Ectodermal cell (in vitro differentiated cells): ENCODE results near the gene GPD1L.

ENCODE experiments used
- H3K27ac ChIP-seq: 2 replicates; pipeline ENCODE4 v1.7.0; 2013; ENCODE audit warnings: mild to moderate bottlenecking, low read depth, low read length; ENCODE audit not compliant: insufficient read depth, poor library complexity, severe bottlenecking
- H3K27me3 ChIP-seq: 2 replicates; pipeline ENCODE4 v1.7.0; 2013; ENCODE audit warnings: mild to moderate bottlenecking, low read length; ENCODE audit not compliant: insufficient read depth, control insufficient read depth, poor library complexity, severe bottlenecking
- H3K36me3 ChIP-seq: one replicate; pipeline ENCODE4 v1.7.0; 2013; ENCODE audit warnings: low read length; ENCODE audit not compliant: control insufficient read depth, insufficient read depth
- H3K4me1 ChIP-seq: one replicate; pipeline ENCODE4 v1.7.0; 2013; ENCODE audit warnings: low read length; ENCODE audit not compliant: control insufficient read depth, insufficient read depth
- H3K4me3 ChIP-seq: 2 replicates; pipeline ENCODE4 v1.7.0; 2013; ENCODE audit warnings: low read depth, low read length, control low read depth; ENCODE audit not compliant: insufficient read depth
- H3K9me3 ChIP-seq: 2 replicates; pipeline ENCODE4 v1.7.0; 2013; ENCODE audit warnings: mild to moderate bottlenecking, low read length, moderate library complexity; ENCODE audit not compliant: control insufficient read depth
- WGBS, 2 experiments: methylation state at CpG; one replicate each; pipeline ENCODE4 v1.1.7; 2013; ENCODE audit warnings: missing lambda C conversion rate in 2 of 2; 5-methylcytosine and 5-hydroxymethylcytosine counted together

The GPD1L gene

DNA sequence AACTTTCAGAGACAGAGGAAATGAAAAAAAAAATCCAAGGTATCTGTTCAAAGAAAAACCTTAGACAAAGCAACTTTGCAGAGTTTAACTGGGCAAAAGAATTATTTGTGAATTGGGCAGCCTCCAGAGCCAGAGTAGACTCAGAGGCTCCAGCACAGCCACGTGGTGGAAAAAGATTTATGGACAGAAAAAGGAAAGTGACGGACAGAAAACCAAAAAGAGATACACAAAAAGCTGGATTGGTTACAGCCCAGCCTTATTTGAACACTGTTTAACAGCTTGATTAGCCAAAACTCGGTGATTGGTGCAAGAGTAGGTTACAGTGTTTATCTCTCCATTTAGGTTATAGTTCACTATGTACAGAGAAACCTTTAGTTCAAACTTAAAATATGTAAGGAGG lies 23.7 kb upstream of the GPD1L start:
- Histone ChIP-seq H3K4me3 (no peak overlapping the region), H3K27ac (no peak overlapping the region), H3K9me3 (no peaks in the 10 kb centered on the region), H3K36me3 (no peaks in the 10 kb centered on the region), H3K27me3 (no peaks in the 10 kb centered on the region), H3K4me1 (no peaks in the 10 kb centered on the region)
- WGBS, 2 experiments: 84 to 86% methylated on average over 3 of the region's 3 CpGs

DNA sequence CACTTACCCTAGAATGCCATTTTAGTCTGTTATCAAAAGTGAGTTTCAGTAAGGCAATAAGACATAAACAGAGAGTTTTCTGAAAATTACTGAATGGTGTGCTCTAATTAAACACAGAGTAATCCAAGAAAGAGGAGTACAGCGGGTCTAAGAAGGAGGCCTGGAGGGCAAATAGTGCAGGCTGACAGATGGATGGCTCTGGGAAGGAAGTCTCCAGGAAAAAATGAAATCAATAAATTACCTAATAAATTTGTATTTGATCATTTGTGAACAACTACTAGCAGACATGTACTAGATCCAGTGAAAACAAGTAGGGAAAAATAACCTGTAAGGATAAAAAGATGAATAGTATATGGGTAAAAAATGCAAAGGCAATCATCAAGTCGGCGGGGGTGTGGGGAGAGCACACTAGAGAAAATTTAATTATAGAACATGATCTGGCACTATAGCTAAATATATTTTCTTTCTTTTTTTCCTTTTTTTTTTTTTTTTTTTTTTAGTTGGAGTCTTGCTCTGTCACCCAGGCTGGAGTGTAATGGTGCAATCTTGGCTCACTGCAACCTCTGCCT lies 22.6 kb upstream of the GPD1L start:
- Histone ChIP-seq H3K9me3 (no peaks in the 10 kb centered on the region), H3K4me1 (no peaks in the 10 kb centered on the region), H3K4me3 (no peak overlapping the region), H3K27me3 (no peaks in the 10 kb centered on the region), H3K27ac (no peak overlapping the region), H3K36me3 (no peaks in the 10 kb centered on the region)
- 86 to 92% methylated on average over 1 to 3 of the region's 3 CpGs for WGBS, 2 experiments

DNA sequence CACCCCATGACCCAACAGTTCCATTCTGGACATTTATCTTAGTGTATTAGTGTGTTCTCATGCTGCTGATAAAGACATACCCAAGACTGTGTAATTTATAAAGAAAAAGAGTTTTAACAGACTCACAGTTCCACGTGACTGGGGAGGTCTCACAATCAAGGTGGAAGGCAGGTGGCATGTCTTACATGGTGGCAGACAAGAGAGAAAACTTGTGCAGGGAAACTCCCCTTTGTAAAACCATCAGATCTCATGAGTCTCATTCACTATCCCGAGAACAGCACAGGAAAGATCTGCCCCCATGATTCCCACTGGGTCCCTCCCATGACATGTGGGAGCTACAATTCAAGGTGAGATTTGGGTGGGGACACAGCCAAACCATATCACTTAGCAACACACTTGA lies 21.6 kb upstream of the GPD1L start:
- Histone ChIP-seq H3K4me3 (no peak overlapping the region), H3K4me1 (no peaks in the 10 kb centered on the region), H3K9me3 (no peaks in the 10 kb centered on the region), H3K36me3 (no peaks in the 10 kb centered on the region), H3K27ac (no peak overlapping the region), H3K27me3 (no peaks in the 10 kb centered on the region)
- 92 to 93% methylated on average over 1 to 2 of the region's 2 CpGs for WGBS, 2 experiments

- H3K27ac ChIP-seq: no peak overlapping the region
- H3K4me1 ChIP-seq: no peaks in the 10 kb centered on the region
- no peaks in the 10 kb centered on the region for H3K9me3 ChIP-seq
- WGBS, 2 experiments: 96 to 100% methylated on average over 1 of the region's 1 CpG
- H3K27me3 ChIP-seq: no peaks in the 10 kb centered on the region
- no peaks in the 10 kb centered on the region for H3K36me3 ChIP-seq
- no peak overlapping the region for H3K4me3 ChIP-seq
Measured at GRCh38 chr3:32086464-32086863, 20.0 kb upstream of the GPD1L start.

GRCh38 chr3:32089476-32089875 lies 16.9 kb upstream of the GPD1L start:
- H3K27me3 ChIP-seq: no peaks in the 10 kb centered on the region
- H3K27ac ChIP-seq: no peak overlapping the region
- 93 to 96% methylated on average over 6 of the region's 6 CpGs for WGBS, 2 experiments
- H3K4me3 ChIP-seq: no peak overlapping the region
- H3K4me1 ChIP-seq: no peaks in the 10 kb centered on the region
- no peaks in the 10 kb centered on the region for H3K9me3 ChIP-seq
- no peaks in the 10 kb centered on the region for H3K36me3 ChIP-seq

- Histone ChIP-seq H3K4me3 (no peak overlapping the region), H3K9me3 (no peaks in the 10 kb centered on the region), H3K27me3 (no peaks in the 10 kb centered on the region), H3K36me3 (no peaks in the 10 kb centered on the region), H3K27ac (no peak overlapping the region), H3K4me1 (no peaks in the 10 kb centered on the region)
- 85 to 94% methylated on average over 5 of the region's 5 CpGs for WGBS, 2 experiments
Measured at GRCh38 chr3:32093204-32093603, 13.2 kb upstream of the GPD1L start.

DNA sequence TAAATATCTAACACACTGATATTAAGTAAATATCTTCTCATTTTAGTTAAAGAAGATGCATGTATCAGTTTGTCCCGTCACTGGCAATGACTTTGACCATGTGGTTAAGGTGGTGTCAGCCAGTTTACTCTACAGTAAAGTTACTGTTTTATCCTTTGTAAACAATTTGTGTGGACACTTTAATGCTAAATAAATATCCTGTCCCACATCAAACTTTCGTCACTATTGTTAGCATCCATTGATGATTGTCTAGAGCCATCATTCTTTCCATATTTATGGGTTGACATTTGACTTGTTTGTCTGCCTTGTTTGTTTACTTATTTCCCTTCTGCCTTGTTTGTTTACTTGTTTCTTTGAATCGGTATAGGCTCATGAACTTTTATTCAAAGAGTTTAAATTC lies 11.0 kb upstream of the GPD1L start:
- Histone ChIP-seq H3K27ac (no peak overlapping the region), H3K36me3 (no peaks in the 10 kb centered on the region), H3K27me3 (no peaks in the 10 kb centered on the region), H3K9me3 (no peaks in the 10 kb centered on the region), H3K4me3 (no peak overlapping the region), H3K4me1 (no peaks in the 10 kb centered on the region)
- 84 to 100% methylated on average over 1 to 2 of the region's 3 CpGs for WGBS, 2 experiments

- 85 to 90% methylated on average over 1 of the region's 1 CpG for WGBS, 2 experiments
- no peaks in the 10 kb centered on the region for H3K4me1 ChIP-seq
Measured at GRCh38 chr3:32097768-32098167, 8.7 kb upstream of the GPD1L start.

DNA sequence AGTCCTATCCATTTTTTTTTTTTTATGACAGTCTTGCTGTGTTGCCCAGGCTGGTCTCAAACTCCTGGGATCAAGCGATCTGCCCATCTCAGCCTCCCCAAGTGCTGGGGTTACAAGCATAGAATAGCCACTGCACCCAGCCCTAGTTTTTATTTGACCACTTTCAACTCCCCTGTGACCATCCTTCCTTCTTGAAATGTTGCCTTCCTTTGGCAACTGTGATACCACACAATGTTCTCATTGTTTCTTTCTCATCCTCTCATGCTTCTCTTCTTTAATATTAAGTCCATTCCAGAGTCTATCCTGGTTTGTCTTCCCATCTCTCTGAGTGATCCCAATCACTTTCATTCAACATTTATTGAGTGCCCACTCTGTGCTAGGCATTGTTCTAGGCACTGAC lies 7.9 kb upstream of the GPD1L start:
- Histone ChIP-seq H3K4me3 (no peak overlapping the region), H3K27me3 (no peaks in the 10 kb centered on the region), H3K4me1 (no peaks in the 10 kb centered on the region), H3K9me3 (no peaks in the 10 kb centered on the region), H3K36me3 (no peaks in the 10 kb centered on the region), H3K27ac (no peak overlapping the region)
- 88 to 90% methylated on average over 1 of the region's 1 CpG for WGBS, 2 experiments

More at GRCh38 chr3:32097768-32098167, 8.7 kb upstream of the GPD1L start:
- Histone ChIP-seq H3K27me3 (no peaks in the 10 kb centered on the region), H3K9me3 (no peaks in the 10 kb centered on the region), H3K4me3 (no peak overlapping the region), H3K36me3 (no peaks in the 10 kb centered on the region), H3K27ac (no peak overlapping the region)

DNA sequence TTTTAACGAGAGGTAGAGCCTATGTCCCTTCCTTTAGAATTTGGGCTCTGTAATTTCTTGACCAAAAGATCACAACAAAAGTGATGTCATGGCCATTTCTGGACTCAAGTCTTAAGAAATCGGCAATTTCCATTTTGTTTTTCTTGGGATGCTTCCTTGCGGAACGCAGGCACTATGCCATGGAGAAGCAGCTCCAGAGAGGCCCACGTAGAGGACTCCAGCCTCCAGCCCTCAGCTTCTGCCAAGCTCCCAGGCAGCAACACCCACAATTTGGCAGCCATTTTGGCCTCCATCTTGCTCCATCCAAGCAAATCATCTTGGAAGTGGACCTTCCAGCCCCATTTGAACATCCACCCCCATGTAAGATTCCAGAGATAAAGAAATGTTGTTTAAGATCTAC lies 6.0 kb upstream of the GPD1L start:
- WGBS, 2 experiments: 92 to 93% methylated on average over 5 of the region's 5 CpGs
- no peaks in the 10 kb centered on the region for H3K9me3 ChIP-seq
- no peaks in the 10 kb centered on the region for H3K4me1 ChIP-seq
- no peak overlapping the region for H3K27ac ChIP-seq
- no peaks in the 10 kb centered on the region for H3K36me3 ChIP-seq
- no peaks in the 10 kb centered on the region for H3K27me3 ChIP-seq
- no peak overlapping the region for H3K4me3 ChIP-seq

GRCh38 chr3:32102289-32102688 lies 4.1 kb upstream of the GPD1L start:
- Histone ChIP-seq H3K4me1 (peaks cover 4% of the 10 kb centered on the region), H3K27me3 (peaks cover 8% of the 10 kb centered on the region), H3K9me3 (no peaks in the 10 kb centered on the region), H3K27ac (no peak overlapping the region), H3K36me3 (no peaks in the 10 kb centered on the region), H3K4me3 (no peak overlapping the region)
- 86 to 91% methylated on average over 7 of the region's 7 CpGs for WGBS, 2 experiments
